ENCODE results near the gene SLAMF1.
"Not testable (repeated sequence)": the region's sequence is repeated elsewhere in the genome, so short reads cannot be mapped to it uniquely, and the experiment has no call there.

The SLAMF1 gene

DNA sequence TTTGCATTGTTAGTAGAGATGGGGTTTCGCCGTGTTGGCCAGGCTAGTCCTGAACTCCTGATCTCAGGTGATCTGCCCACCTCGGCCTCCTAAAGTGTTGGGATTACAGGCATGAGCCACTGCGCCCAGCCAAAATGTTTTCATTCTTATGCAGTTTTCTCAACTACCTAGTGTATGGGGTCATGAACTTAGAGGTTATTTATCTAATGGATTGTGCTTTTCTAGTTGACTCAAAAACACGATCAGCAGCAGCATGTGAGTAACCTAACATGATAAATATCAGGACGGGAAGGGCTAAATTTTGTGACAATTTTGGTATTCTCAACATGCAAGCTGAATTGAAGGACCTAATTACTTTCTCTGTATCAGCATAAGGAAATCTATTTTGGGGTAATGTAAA, 58.4 kb downstream of the SLAMF1 start:
- no peak for DNase-seq

DNA sequence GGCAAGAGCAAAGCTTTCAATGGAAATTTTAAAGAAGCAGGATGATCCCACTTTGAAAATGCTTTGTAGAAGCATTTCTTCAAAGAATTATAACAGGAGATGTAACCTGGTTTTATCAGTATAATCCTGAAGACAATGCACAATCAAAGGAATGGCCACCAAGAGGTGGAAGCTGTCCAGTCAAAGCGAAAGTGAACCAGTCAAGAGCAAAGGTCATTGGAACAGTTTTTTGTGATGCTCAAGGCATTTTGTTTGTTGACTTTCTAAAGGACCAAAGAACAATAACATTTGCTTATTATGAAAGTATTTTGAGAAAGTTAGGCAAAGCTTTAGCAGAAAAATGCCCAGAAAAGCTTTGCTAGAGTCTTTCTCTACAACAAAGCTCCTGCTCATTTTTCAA, 62.1 kb downstream of the SLAMF1 start:
- DNase-seq = no peak

DNA sequence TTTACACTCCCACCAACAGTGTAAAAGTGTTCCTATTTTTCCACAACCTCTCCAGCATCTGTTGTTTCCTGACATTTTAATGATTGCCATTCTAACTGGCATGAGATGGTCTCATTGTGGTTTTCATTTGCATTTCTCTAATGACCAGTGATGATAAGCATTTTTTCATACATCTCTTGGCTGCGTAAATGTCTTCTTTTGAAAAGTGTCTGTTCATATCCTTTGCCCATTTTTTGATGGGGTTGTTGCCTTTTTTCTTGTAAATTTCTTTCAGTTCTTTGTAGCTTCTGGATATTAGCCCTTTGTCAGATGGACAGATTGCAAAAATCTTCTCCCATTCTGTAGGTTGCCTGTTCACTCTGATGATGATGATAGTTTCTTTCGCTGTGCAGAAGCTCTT, 63.9 kb downstream of the SLAMF1 start:
- not testable (repeated sequence) for DNase-seq

DNA sequence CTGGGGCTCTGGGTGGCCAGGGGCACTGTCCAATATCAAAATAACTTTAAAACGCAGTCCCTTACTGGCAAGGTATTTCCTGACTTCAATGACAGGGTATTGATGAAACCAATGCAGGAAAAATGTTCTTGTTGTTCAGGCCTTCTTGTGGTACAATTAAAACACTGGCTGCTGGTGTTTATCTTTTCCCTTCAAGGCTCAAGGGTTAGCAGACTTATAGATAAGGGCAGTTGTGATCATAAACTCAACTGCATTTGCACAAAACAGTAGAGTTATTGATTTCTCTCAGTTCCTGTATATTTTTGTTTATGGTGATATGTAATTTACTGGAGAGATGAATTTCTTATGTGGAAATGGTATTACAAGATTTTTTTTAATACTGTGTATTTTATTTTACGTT, 64.9 kb downstream of the SLAMF1 start:
- DNase-seq = no peak

DNA sequence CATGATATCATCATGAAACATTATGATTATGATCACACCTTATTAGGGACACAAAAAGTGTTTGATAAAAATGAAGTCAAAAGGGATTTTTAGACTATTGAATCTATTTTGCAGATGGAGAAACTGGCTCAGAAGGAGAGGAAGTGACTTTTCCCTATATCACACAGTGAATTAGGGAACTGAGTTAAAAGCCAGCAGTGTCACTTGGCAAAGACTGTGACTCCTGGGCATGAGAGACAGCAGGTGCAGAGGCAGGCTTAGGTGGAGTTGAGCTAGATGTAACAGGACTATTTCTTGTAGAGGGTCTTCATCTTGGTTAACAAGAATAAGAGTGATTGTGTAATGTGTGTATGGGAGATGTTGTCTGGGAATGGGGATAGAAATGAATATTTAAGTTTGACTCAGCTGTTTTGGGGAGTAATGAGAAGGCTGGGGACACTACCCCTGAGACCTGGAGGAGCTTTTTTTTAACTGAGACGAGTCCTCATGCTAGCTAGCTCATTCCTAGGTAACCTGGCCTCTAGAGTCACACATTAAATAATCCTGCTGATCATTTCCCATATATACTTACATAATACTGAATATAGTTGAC, 66.5 kb downstream of the SLAMF1 start:
- DNase-seq = no peak

DNA sequence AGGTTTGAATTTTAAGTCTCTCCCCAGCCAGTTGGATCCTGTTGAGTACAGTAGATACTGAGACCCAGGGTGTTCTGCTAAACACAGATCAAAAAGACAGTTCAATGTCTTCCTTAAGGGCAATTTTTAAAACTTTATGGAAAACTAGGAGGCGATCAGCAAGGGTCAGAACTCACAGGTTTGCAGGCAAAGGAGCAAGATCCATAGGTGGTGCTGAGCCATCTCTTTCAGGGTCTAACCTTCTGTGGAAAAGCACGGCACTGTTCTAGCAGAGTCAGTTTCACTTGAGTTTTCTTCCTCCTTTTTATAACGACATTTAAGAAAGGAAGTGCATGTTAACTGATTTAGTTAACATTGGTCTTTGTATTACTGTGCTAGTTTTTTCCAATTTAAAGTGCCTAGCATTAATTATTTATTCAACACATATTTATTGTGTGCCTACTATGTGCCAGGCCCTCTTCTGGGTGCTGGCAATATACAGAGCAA, 67.6 kb downstream of the SLAMF1 start, which contains the start of gene CD84:
CD84 (minus strand) TSS at position 281 of the 486 bp plus-strand sequence; CDS start at position 222, 59 bp downstream.
- DNase-seq = no peak

DNA sequence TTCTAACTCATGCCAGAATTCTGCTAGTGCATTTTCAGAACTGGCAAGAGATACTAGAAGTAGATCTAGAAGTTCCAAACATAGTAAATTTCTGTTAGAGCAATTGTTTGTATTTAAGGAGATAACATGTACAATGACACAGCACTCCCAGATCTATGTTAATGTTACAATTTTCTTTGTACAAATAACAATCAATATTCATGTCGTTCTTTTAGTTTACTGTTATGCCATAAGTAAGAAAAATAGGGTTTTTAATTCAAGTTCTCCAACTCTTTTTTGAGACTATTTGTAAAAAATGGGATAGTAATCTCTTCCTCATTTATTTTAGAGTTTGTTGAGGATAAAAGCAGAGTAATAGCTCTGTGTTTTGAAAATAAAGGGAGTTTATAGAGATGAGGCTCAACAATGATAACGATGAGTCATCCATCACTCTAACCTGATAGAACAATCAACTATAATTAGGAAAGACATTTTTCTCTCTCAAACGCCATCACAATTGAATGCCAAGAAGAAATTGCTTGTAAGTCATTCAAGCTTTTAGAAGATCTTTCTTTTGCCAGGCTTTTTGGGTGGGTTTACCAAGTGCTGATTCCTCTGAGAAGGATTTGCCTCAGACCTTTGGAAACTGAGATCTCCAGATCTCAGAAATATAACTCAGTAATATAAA, 68.2 kb downstream of the SLAMF1 start:
- no peak for DNase-seq

DNA sequence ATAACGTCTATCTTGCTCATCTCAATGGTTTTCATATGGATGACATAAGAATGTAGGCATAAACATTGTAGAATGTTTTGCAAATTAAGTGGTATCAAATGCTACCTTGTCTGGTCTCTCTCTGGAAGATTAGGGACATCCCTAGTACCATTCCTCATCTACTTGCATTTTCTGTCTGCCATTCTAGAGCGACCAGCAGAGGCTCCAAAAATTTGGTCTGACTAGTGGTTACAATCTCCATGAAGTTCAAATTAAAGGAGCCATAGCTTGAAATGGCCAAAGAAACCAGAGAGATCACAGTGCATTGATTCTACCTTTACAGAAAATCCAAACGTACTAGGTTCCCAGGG, 68.7 kb downstream of the SLAMF1 start:
- no peak for DNase-seq

DNA sequence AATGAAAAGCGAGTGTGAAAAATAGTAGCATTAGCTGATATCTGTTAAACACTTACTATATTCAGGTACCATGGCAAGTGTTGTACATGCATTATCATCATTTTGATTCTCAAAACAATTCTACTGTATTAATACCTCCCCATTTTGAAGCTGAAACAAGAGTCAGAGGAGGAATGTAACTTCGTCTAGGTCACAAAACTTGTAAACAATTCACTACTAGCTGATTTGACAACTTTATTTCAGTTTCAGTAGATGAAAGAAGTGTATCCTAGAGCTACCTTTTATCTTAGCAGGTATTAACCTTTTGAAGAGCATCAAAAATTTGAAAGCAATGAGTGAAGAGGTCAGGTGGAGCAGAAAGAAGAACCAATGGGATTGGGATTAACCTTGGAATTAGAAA, 69.2 kb downstream of the SLAMF1 start:
- DNase-seq = no peak

DNA sequence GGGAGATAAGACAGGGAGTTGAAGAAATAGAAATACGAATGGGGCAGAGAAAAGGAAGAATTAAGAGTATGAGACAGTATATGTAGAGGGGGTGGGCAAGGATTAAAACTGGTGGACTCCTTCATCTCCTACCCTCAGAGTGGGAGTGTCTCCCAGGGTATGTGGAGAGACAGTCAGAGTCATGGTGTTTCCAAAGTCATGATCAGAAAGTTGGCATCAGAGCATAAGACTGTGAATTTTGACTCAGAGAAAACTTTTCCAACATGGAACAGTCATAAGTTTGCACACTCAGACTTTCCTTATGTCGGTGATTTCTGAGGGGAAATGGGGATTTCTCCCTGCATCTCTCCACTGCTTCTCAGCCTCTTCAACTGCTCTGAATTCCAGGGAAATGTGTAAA, 70.0 kb downstream of the SLAMF1 start:
- DNase-seq = no peak

DNA sequence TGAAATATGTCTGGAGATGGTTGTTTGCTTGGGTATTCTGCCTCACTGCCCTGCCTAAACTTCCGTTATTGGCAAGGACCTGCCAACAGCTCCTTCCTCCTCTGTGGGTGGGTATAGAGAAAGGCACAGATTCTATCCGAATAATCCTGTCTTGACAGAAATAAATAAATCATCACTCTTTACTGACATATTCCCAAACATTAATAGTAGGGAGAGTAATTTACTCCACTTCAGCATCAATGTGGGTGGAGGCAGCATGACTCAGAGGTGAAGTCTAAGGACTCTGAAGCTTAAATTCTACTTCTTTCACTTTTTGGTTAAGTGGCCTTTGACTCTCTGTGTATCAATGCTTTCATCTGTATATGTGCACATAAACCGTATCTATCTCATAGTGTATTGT, 70.5 kb downstream of the SLAMF1 start:
- DNase-seq = no peak

DNA sequence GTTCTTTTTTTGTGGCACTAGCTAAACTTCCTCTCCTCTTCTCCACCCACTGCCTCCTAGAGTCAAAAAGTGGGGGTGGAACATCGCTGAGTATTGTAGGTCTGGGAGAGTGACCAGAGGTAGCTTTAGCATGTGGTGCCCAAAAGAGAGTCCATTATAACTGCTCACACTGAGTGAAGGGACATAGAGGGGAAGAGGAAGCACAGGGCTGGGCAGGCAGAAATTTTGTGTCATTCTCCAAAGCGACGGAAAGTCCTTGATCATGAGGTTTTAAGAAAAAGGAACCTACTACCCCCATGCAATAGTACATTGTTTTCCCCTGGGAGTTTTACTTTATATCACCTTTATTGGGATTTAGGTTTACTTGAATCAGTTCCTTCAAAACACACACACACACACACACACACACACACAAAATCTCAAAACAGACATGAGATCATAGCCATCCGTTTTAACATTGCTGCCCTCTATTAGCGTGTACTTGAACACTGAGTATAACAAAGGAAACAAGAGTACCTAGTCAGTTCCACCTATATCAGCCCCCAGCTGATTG, 71.7 kb downstream of the SLAMF1 start:
- no peak for DNase-seq

DNA sequence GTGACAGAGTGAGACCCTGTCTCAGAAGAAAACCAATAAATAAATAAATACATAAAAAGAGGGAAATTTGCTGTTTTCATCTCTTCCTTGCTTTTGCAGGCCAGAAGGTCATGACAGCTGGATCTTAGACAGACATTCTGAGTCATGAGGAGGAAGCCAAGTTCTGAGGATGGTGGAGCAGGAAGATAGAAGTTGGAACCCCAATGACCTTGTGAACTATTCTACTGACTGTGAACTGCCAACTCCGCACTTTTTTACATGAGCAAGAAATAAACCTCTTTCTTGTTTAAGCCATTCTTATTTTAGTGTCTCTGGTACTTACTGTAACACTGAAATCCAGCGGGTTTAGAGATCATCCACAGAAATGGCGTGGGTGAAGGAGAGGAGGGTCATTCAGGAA, 76.0 kb downstream of the SLAMF1 start:
- no peak for DNase-seq

DNA sequence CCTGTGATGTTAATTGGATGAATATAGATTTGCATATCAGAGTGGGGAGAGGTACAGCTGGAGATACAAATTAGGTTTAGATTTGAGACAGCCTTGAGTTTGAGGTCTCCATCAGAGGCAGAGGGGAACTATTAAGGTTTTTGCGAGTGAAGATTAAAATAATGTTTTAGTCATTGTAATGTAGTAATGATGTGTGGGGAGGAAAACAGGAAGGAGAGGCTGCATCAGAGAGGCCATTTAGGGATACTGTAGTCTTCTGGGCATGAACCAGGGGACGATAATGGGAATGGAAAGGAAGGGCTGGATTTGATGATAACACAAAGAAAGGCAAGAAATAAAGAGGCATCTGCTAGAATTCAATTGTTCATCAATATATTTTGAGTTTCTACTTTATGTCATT, 77.0 kb downstream of the SLAMF1 start:
- DNase-seq = no peak

DNA sequence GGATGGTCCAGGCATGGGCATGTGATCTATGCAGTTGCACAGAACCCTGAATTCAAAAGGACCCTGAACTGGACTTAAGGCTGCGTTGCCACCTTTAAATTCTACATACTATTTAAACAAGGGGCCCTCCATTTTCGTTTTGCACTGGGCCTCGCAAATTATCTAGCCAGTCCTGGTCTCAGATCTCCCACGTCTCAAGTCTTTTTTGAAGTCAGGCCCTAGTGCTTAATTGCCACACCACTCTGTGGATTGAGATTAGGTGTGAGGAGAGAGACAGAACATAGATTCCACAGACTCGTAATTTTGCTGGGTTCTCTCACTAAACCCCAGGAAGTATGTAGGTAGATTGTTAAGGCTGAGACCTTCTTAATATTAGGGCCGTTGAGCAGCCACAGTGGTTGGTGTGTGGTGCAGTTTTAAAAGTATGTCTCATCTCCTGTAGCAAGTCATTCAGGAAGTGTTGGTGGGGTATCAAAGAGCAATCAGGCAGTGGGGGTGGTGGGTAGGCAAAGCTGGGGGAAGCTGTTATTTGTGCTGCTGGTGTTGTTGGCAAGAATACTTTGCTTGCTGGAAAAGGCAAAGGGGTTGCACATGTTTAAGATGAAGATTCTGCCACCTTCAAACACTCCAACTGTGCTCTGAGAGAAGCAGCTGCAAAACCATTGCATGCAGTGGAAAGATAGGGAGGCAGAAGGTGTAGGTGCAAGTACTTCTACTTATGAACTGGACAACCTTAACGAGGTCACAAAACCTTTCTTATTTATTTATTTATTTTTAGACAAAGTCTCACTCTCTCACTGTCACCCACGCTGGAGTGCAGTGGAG, 78.8 kb downstream of the SLAMF1 start:
- DNase-seq = no peak

DNA sequence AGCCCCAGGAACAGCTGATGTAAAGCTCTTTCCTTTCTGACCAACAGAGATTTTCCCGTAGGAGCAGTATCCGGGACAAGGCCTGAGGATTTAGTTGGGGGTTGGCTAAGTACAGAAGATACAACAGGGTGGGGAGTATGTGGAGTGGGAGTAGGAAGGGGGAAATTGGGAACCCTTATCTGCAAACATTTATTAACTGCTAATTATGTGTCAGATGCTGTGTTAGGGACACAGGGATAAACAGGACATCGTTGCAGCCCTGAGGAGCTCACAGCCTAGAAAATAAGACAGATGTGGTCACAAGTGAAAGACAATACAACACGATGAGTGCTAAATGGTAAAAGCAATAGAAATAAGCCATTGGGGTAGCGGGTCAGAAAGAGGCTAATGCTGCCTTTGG, 79.5 kb downstream of the SLAMF1 start:
- DNase-seq = no peak

DNA sequence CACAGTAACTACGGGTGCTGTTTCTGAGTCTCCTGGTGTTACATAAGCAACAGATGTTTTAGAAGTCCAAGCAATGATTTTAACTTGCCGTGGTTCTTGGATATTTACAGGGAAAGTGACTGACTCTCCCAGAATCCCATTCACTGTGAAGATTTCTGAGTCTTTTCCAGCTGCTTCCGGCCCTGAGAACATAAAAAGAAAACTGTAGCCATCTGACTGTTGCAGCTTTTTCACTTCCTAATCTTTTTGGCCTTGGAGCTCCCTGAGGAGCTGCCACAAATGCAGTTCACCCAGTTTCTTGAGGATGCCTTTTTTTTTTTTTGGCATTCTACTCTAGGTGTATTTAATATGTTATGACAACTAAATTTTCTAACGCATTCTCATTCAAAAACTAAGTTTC, 81.3 kb downstream of the SLAMF1 start:
- DNase-seq = no peak

DNA sequence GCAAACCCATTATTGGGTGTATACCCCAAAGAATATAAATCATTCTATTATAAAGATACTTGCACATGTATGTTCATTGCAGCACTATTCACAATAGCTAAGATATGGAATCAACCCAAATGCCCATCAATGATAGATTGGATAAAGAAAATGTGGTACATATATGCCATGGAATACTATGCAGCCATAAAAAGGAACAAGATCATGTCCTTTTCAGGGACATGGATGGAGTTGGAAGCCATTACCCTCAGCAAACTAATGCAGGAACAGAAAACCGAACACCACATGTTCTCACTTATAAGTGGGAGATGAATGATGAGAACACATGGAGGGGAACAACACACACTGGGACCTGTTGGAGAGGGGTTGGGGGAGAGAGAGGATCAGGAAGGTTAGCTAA, 83.6 kb downstream of the SLAMF1 start:
- not testable (repeated sequence) for DNase-seq

DNA sequence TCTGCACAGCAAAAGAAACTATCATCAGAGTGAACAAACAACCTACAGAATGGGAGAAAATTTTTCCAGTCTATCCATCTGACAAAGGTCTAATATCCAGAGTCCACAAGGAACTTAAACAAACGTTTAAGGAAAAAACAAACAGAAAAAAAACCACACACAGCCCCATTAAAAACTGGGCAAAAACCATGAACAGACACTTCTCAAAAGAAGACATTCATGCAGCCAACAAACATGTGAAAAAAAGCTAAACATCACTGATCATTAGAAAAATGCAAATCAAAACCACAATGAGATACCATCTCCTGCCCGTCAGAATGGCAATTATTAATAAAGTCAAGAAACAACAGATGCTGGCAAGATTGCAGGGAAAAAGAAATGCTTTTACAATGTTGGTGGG, 84.1 kb downstream of the SLAMF1 start:
- not testable (repeated sequence) for DNase-seq

DNA sequence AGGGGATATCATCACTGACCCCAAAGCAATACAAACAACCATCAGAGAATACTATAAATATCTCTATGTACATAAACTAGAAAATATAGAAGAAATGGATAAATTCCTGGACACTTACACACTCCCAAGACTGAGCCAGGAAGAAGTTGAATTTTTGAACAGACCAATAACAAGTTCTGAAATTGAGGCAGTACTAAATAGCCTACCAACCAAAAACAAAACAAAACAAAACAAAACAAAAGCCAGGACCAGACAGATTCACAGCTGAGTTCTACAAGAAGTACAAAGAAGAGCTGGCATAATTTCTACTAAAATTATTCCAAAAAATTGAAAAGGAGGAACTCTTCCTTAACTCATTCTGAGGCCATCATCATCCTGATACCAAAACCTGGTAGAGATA, 86.0 kb downstream of the SLAMF1 start:
- DNase-seq = no peak

DNA sequence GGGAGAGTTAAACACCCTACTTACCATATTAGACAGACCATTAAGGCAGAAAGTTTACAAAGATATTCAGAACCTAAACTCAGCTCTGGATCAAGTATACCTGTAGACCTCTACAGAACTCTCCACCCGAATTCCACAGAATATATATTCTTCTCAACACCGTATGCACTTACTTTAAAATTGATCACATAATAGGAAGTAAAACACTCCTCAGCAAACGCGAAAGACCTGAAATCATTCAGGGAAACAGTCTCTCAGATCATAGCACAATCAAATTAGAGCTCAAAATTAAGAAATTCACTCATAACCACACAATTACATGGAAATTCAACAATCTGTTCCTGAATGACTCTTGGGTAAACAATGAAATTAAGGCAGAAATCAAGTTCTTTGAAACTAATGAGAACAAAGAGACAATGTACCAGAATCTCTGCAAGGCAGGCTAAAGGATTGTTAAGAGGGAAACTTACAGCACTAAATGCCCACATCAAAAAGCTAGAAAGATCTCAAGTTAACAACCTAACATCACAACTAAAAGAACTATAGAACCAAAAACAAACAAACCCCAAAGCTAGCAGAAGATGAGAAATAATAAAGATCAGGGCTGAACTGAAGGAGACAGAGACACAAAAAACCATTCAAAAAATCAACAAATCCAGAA, 86.7 kb downstream of the SLAMF1 start:
- DNase-seq = no peak

DNA sequence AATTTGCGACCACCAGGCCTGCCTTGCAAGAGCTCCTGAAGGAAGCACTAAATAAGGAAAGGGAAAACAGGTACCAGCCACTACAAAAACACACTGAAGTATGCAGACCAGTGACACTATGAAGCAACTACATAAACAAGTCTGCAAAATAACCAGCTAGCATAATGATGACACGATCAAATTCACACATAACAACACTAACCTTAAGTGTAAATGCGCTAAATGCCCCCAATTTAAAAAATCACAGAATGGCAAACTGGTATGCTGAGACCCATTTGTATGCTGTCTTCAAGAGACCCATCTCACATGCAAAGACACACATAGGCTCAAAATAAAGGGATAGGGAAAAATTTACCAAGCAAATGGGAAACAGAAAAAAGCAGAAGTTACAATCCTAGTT, 87.4 kb downstream of the SLAMF1 start:
- DNase-seq = not testable (repeated sequence)

All from fibroblast of upper back skin (primary cell).